RKO (cell line): ENCODE data around the gene CDC14B.
"Not testable (repeated sequence)": the region's sequence is repeated elsewhere in the genome, so short reads cannot be mapped to it uniquely, and the experiment has no call there.

Experiments used
- DNase-seq: peaks from one replicate; pipeline ENCODE4 v3.0.0-alpha.2; 2016; ENCODE audit warnings: low spot score

The CDC14B gene

DNA sequence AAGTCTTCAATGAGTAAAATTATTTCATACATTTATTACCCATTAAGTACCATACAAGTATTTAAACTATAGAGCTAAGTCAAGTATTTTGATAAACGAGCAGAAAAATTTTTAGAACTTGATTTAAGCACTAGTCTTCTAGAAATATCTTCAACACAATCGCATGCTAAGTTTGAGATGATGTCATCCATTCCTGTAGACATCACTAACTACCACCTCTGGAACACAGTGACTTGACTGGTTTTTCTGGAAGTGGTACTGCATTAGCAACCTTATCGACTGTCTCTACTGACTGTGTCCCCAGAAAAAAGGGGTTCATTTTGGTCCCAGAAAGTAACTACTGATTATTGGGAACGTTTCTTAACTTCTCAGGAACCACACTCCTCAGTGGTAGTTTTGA is 69.0 kb downstream of the CDC14B start:
- no peak for DNase-seq

DNA sequence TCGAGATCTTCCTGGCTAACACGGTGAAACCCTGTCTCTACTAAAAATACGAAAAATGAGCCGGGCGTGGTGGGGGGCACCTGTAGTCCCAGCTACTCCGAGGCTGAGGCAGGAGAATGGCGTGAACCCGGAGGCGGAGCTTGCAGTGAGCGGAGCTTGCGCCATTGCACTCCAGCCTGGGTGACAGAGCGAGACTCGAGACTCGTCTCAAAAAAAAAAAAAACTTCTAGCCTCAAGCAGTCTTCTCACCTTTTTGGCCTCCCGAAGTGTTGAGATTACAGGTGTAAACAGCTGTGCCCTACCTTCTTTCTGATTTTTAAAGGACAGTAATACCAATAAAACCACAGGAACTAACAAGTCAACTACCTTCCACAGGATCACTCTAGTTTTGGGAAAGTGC is 76.5 kb downstream of the CDC14B start:
- DNase-seq: not testable (repeated sequence)

DNA sequence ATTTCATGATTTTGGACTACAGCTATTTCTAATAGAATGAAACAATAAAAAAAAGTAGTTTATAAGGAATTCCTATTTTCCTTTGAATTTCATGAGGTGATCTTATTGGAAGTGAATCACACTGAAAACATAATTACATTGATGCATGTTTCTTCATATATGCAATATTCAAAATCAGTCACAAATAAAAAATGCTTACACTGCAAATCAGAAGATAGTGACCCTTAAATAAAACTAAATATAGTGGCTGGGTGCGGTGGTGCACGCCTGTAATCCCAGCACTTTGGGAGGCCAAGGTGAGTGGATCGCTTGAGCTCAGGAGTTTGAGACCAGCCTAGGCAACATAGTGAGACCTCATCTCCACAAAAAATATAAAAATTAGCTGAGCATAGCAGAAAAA is 79.5 kb downstream of the CDC14B start:
- no peak for DNase-seq

DNA sequence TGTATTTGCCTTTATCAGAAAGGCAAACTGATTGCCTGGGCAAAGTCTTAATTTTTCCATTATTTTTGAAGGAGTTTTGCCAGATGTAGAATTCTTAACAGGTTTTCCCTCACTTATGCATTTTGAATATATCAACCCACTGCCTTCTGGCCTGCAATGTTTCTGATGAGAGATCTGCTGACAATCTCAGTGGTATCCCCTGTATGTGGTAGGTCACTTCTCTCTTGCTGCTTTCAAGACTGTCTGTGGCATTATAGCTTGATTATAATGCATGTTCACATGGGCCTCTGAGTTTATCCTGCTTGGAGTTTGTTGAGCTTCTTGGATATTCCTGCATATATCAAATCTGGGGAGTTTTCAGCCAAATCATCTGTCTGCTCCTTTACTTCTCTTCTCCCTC is 87.5 kb downstream of the CDC14B start:
- no peak for DNase-seq

DNA sequence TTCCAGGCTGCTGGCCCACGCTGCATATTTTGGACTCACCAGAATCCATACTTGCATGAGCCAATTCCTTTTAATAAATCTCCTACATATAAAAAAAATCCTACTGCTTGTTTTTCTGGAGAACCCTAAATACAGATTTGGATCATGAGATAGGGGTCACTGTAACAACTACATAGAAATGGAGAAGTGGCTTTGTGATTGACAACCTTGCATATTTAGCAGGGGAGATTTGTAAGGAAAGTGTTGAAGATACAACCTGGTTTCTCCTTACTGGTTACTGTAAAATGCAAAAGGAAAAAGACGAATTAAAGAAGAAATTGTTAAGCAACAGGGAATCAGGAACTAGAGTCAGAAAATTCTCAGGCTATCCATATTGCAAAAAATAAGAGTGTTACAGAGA is 94.9 kb downstream of the CDC14B start:
- DNase-seq: no peak

DNA sequence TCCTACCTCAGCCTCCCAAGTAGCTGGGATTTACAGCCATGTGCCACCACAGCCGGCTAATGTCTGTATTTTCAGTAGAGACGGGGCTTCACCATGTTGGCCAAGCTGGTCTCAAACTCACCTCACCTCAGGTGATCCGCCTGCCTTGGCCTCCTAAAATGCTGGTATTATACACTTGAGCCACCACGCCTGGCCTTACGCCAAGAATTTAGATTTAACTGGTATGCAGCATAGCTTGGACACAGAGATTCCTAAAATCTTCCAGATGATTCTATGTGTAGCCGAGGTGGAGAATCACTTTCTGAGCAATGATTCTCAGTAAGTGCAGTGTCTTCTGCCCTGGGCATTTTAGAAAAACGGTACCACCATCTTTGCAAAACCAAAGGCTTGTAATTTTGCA is 95.6 kb downstream of the CDC14B start:
- no peak for DNase-seq

DNA sequence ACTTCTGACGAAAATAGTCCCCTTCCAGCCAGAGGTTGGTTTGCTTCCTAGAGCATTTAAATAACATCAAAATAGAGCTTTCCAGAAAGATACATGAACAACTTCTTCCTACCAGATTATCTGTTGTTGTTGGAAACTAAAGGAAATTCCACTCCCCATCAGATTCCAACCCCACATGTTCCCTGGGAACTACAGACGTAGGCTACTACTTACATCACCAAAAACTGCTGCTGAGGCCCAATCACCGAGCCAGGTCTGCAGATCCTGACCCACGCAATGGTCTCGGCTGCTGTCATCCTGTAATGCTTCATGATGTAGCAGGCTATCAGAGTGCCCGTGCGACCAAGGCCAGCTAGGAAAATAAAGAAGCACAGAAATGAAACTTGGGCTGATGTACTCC is 96.3 kb downstream of the CDC14B start:
- no peak for DNase-seq

DNA sequence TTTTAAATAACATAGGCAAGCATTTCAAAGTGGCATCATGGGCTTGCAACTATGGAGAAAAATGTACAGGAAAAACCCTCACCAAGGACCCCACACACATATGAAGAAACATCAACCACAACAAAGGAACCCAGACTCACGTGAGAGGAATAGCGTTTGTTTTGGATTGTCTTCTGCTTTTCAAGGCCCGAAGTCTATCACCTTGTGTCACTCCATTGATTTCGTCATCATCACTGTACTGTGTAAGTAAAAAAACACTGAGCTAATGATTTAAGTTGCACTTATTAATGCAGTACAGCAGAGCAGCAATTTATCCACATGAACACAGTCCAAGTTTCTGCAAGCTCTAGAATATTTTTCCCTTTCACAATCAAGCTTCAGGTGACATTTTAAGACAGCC is 97.3 kb downstream of the CDC14B start:
- no peak for DNase-seq

DNA sequence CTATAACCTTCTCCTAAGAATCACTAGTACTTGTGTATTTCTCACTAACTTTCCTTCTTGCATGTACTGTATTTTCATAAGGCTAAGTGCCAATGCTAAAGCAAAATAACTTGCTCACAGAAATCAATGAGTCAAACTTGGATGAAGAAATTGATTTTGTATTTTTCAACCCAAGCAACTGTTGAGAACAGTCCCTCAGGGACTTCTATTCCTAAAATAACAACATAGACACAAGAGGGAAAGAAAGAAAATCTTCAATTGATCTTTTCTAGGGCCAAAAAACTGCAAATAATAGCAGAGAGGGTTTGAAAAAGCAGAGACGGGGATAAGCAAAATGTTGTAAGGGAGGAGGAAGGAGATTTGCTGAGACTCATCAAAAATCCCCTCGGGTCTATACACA is 99.9 kb downstream of the CDC14B start:
- no peak for DNase-seq

DNA sequence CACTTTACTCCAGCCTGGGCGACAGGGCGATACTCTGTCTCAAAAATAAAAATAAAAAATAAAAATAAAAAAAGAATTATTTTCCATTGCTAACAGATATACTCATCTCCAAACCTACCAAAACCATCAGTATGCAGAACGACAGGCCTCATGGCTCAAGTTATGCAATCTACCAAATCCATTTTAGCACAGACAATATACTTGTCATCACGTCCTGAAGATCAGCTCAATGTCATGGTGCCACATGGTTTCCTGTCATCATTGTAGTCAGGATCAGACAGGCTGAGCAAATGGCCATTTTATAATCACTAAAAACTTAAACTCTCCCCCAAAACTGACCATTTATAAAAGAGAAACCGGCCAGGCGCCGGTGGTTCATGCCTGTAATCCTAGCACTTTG is 100.5 kb downstream of the CDC14B start:
- DNase-seq: no peak

DNA sequence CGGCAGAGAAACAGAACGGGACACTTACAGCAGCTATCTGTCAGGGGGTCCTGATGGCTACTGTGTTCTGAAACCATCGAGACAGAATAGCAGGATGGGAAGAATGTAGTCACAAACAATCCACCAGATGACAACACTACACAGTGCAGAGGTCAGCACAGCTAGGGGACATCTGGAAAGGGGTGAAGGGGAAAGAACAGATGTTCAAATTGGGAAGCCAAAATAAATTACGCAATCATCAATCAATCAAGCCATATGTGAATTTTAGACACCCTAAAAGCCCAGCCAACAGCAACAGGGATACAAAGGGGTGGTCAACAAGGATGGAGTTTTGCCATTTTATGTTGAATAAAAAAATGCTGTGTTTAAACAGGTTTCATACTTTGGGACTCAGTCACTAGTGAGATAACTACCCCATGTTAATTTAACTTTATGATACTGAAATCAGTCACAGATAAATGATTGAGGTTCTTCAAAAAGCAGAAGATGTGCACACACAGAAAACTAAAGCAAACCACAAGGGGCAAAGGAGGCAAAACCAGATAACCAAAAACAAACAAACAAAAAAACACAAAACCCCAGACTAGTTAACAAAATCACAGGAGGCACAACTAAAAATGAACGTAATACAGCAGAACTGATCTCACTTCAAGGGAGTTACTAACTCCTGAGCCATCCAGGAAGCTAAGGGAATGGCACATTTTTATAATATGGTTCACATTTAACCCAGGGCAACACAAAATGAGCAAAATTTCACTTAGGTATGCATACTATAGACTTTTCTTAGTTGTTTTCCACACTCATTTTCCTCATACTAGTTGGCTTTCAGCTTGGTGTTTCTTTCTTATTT is 103.8 kb downstream of the CDC14B start:
- no peak for DNase-seq

DNA sequence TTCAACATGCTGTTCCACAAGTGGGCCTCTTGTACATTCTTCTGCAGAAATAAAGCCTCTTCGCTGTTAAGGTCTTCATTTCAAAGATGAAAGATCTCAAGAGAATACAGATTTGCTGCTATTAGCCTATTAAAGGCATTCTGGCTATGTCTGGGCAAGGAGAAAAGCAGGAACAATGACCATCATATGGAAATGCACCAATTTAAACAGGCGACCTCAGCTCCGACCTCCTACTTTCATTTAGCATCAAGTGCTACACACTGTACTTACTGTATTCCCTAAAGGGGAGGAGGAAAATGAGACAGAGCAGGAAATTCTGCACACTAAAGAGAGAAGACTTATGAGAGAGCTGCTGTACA is 104.9 kb downstream of the CDC14B start:
- no peak for DNase-seq

DNA sequence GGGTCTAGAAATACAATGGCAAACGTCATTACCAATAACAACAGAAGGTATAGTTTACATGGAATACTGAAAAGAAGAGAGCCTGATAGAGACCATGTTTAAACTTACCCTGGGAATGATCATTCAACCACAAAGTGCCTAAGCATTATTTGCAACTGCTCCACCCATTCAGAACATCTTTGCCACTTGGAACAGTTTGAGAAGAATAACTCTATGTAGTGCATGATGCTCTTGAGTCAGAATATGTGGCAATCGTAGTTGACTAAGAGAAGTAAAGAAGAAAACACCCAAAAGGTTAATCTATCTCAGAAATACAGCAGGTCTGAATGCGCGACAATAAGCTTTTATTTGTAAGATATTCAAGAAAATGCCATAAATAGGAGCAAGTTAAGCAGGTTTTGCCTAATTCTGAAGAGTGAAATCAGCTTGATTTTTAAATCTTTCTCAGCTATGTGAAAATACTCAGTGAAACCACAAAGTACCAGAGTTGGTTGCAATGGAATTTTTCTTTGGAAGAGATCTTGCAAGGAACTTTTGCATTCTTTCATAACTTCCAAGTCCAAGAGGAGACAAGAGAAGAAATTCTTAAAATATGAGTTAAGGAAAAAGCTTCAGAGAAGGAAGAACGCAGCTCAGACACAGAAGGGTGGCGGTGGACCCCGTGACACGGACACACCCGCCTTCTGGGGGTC is 105.4 kb downstream of the CDC14B start:
- DNase-seq: no peak

DNA sequence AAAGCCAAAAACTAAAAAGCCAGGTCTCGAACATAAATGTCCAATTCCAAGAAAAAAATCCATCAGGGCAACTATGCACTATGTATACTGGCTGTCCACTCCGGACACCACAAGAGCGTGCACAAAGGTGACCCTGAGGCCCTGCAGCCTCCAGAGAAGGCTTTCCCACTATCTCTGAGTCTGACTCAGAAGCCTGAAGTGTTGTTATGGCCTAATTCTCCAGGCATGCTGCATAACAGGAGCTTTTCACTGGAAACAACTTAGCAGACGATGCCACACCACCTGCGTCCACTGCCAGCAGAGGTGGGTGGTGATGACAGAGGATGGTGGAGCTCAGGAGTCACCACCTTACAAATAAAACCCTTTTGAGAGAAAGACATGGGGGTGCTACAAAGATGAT is 106.0 kb downstream of the CDC14B start:
- DNase-seq: no peak

DNA sequence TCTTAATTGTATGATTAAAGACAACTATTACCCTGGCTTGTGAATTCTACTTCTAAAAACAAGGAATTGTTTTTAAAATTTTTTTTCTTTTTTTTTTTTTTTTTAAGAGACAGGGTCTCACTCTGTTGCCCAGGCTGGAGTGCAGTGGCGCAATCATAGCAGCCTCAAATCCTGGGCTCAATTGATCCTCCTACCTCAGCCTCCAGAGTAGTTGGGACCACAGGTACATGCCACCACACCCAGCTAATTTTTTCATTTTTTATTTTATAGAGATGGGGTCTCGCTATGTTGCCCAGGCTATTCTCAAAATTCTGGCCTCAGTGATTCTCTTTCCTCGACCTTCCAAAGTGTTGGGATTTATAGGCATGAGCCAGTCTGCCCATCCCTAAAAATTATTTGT is 107.4 kb downstream of the CDC14B start:
- no peak for DNase-seq

DNA sequence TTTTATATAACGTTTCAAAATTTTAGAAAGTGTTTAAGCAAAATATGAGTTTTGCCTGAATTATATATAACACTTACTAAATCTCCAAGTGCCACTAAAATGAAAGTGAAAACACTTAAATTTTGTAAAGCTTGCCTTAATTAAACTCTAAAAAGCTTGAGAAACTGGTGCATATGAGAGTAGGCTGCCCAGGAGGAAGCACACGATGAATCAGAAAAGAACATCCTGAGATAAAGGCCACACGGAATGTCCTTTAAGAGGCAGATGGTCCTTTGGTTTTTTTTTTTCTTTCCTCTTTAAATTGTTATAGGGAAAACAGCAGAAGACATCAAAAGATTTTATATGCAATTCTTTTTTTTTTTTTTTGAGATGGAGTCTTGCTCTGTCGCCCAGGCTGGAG is 109.4 kb downstream of the CDC14B start:
- no peak for DNase-seq

DNA sequence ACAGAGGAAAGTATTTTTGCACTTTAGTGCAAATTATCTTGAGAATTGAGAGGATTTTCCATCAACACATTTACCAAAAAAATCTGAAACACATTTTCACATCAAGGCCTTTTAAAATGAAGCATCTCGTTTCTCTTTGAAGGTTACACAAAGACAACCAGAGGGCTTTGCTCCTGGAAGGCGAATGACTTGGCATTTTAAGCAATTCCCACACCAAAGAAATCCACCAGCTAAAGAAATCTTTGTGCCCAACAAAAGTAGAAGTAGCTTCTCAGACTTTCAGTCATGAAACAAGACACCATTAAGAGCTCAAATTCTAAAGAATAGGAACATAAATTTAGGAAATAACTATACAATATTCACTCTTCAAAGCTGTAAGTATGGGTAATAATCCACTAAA is 109.8 kb downstream of the CDC14B start:
- DNase-seq: no peak

DNA sequence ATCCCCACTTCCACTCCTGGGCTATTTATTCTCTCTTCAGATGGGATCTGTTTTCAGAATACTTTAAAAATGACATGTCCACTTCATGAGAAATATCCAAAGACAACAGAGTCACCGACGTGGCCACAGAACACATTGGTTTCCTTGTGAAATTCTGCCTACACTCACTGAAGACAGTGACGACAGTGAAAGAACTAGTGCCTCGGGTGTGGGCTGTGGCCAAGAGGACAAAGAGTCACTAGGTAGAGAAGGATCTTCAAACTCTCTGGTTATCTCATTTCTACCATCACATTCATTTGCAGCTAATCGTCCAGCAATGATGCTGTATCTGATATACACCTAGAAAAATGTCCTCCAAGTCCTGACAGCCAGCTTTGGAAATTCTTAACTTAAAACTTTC is 110.6 kb downstream of the CDC14B start:
- no peak for DNase-seq

DNA sequence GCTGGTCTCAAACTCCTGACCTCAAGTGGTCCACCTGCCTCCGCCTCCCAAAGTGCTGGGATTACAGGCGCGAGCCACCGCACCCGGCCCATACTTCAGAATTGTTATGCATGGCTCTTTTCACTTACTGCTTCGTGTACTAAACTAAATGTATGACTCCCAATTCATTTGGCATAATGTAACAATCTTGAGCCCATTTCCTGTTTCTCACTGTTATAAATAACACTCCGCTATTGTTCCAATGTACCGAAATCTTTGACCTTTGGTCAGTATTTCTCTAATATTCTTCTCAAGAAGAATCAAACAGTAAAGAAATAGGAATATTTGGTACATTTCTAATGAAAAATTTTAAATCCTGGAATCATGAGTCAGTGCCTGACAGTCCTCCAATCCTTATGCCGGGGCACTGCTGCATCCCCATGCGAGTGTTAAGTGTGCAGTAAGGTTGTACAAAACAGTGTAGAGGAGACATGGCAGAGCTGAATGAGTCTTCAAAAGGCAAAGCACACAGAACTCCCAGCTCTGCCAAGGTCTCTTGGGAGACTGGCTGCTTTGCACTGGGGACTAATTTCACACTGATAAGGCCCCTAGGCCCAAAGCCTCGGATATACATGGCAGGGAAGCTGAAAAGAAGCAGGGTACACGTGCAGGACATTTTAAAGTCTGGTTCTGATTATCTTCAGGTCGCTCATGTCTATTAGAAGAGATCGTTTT is 111.3 kb downstream of the CDC14B start:
- no peak for DNase-seq

DNA sequence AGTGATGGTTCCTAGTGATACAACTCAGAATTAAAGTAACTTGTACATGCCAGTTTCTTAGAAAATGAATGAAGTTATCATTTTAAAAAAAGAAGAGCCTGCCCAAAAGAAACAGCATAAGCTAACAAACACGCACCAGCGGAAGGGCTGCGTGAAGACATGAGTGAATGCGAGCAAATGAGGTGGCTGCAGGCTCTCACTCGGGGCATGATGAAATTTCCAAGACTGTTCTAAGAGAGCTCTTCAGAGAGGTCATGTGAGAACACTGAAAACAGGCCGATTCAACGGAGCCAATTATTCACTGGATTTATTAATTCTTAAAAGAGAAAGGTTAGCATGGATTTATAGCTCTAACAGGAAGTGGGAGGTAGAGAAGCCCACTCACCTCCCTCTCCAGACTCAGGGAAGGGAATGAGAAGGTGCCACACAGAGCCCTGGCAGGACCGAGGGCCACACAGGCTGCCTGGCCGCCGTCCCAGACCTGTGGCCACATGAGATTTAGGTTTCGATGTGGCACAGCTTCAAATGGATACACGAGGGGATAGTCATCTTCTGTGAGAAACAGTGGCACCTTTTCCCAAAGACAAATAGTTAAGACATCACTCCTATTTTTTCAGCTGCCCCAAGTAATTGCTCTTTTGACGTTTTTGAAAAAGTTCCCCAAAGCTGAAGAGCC is 114.2 kb downstream of the CDC14B start:
- no peak for DNase-seq

DNA sequence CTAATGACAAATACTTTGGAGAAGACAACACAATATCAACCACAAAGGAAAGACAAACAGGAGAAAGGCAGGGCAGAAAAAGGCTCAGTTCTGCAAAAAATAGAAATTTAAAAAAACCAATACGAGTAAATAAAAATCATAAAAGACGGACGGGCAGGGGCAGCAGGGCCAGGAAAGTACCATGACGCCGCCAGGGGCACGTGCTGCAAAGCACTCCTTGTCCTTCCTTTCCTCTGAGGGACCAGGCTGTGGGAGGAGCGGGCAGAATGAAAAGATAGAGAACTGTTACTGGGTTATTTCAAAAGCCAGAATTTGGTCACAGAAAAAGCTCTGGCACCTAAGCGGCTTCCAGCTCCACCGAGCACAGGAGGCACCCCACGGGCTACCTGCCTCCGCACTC is 115.7 kb downstream of the CDC14B start:
- no peak for DNase-seq

DNA sequence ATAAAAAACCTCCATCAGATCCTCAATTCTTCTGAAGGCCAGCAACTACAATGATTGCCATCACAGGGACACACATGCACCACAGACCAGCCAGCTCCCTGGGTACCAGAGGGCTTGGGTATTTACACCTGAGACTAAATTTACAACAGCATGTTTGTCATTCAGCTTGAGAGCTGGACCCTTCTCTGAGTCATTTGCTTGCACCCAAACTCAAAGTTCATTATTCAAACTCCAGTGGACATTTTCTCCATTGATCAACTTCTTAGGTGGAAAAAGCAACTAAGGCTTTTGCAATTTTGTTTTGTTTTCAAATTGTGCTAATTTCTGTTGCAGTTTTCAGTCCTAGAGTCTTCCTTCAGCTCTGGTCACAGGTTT is 116.3 kb downstream of the CDC14B start:
- DNase-seq: not testable (repeated sequence)
